ENCODE results near the gene MTARC1.

MTARC1 gene

DNA sequence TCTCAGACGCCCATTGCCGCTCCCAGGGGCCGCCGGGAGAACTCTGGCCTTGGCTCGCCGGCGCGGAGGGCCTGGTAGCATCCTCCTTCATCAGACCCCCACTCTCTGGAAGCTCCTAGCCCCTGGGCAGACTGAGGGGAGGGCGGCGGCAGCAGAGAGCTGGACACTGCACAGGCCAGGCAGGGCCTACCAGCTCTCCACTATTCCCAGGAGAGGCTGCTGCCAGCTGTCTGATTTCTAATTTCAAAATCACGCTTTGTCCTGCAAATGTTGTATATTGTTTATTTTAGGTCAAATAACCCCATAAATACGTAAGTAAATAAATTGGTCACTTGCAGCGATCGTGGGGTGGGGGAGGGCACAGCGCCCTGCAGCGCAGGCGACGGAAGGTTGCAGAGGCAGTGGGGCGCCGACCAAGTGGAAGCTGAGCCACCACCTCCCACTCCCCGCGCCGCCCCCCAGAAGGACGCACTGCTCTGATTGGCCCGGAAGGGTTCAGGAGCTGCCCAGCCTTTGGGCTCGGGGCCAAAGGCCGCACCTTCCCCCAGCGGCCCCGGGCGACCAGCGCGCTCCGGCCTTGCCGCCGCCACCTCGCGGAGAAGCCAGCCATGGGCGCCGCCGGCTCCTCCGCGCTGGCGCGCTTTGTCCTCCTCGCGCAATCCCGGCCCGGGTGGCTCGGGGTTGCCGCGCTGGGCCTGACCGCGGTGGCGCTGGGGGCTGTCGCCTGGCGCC, at the start of gene MTARC1:
TSS of gene MTARC1 (plus strand) at position 577 of the 732 bp plus-strand sequence. CDS start at position 609, 32 bp downstream.
- no peak for DNase-seq (ENCODE audit: low read depth)

DNA sequence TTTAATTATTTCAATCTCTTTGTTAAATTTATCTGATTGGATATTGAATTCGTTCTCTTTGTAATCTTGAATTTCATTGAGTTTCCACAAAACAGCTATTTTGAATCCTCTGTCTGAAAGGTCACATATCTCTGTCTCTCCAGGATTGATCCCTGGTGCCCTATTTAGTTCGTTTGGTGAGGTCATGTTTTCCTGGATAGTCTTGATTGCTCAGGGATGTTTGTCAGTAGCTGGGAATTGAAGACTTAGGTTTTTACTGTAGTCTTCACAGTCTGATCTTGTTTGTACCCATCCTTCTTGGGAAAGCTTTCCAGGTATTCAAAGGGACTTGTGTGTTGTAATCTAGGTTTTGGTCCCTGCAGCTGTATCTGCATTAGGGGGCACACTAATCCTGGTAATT, 45.4 kb upstream of the MTARC1 start:
- DNase-seq (ENCODE audit: low read depth): no peak

DNA sequence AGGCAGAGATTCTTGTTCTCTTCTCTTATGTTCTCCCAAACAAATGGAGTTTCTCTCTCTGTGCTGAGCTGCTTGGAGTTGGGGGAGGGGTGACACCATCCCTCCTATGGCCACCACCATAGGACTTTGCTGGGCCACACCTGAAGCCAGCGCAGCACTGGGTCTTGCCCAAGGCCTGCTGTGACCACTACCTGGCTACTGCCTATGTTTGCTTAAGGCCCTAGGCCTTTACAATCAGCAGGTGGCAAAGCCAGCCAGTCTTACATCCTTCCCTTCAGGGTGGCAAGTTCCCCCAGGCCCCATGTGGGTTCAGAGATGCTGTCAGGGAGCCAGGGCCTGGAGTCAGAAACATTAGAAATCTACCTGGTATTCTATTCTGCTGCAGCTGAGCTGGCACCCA, 44.9 kb upstream of the MTARC1 start:
- DNase-seq (ENCODE audit: low read depth): no peak

DNA sequence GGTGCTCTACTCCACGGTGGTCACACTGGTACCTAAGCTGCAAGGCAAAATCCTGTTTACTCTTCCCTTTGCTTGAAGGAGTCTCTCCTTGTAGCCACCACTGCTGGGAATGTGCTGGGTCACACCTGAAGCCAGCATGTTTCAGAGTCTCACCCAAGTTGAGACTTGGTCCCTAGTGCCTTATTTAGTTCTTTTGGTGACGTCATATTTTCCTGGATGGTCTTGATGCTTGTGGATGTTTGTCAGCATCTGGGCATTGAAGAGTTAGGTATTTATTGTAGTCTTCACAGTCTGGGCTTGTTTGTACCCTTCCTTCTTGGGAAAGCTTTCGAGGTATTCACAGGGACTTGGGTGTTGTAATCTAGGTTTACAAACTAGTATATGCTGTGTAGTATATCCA, 44.2 kb upstream of the MTARC1 start:
- no peak for DNase-seq (ENCODE audit: low read depth)

DNA sequence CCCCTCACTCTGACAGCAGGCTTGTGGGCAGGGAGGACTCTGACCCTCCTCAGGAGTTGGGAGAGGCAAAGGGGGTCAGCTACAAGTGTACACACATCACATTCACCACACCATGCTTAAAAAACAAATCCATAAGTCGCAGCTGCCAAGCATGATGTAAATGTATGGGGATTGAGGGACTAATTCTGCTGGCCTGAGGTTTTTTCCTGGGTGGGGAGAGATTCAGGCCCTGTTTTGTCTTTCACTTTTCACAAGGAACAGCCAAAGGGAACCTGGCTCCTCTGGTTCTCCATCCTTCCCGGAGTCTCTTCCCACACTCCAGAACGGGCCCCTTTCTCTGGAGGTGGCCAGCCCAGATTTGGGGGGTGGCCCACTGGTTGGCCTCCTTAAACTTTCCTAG, 39.9 kb upstream of the MTARC1 start:
- DNase-seq (ENCODE audit: low read depth): no peak

DNA sequence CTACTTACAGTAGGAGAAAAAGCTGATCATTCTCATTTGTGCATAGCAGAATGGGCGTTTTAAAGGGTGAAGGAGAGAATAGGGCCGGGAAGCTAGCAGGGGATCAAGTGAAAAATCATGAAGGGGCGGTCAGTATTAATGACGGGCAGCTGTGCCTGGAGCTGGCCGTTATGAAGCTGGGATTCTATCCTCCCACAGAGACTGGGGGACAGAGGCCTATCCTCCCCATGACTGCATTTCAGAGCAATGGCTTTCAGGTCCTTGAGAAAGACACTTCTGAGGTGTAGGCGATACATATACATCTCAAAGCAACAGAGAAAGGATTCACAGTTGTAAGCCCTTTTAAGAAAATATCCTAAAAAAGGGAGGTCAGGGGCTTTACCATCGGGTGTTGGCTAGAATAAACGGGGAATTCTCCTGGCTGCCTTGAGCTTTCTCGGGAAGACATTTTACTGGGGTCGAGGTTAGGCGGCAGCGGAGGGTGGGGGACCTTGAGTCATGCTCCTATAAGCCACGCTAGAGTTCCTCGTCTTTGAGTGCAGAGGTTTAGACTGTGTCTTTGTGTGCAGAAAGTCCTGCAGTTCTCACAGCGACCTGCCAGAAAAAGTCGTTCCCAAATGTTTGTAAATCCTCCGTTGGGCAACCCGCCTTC, 39.1 kb upstream of the MTARC1 start:
- no peak for DNase-seq (ENCODE audit: low read depth)

DNA sequence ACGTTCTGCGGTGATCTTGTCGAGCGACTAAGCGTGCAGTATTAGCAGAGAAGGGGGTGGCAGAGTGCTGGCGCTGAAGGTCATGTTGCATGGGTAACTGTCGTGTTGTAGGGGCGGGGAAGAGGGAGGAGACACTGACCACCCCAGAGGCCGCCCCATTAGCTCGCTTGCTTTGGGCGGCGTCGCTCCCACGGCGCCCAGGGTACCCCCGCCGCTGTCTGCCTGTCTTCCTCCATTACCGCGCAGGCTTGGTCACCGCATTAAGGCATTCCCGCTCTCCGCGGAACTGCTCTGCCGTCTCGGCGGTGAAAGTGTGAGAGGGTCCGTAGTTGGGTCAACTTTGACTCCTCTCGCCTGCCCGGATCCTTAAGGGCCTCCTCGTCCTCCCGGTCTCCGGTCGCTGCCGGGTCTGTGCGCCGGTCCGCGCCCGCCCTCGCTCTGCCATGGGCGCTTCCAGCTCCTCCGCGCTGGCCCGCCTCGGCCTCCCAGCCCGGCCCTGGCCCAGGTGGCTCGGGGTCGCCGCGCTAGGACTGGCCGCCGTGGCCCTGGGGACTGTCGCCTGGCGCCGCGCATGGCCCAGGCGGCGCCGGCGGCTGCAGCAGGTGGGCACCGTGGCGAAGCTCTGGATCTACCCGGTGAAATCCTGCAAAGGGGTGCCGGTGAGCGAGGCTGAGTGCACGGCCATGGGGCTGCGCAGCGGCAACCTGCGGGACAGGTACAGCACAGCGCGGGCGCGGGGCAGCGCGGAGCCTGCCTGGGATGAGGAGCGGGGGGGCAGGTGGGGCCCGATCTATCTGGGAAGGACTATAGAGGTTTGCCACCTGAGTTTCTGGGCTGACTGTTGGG, 38.4 kb upstream of the MTARC1 start, which contains the start of gene MTARC2:
TSS of gene MTARC2 (plus strand) at position 234 of the 846 bp plus-strand sequence. CDS start at position 444, 210 bp downstream.
- no peak for DNase-seq (ENCODE audit: low read depth)

DNA sequence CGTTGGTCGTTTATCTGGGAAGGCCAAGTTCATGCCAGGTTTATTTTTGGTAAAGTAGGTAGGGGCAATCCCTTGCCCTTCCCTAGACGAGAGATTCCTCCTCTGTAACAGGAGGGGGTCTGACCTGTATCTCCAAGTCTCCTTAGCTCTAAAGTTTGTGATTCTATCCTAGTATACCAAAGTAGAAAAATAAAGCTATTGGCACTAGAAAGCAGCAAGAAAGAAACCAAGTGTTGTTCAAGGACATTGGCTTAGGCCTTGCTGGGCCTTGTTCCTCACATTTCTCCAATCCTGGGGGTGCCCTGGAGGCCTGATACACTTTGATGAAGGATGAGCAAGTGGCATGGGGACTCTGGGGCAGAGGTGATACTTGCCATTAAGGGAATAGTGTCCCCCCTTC, 37.8 kb upstream of the MTARC1 start:
- DNase-seq (ENCODE audit: low read depth): no peak

DNA sequence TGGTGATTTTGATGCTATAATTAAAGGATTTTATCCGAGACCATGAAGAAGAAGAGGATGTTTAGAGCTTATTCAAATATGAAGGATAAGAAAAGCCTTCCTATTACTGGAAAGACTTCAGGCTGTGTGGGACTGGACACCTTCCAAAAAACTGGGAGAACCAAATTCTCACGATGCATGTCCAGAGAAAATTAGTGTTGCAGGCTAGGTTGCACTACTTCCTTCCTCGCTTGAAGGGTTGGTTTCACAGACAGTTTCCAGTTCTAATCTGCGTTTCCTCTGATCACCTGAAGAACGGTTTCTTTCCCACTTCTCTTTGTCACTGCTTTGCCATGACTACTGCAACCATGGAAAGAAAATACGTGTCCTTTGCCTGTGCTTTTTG, 36.6 kb upstream of the MTARC1 start:
- DNase-seq (ENCODE audit: low read depth): no peak

DNA sequence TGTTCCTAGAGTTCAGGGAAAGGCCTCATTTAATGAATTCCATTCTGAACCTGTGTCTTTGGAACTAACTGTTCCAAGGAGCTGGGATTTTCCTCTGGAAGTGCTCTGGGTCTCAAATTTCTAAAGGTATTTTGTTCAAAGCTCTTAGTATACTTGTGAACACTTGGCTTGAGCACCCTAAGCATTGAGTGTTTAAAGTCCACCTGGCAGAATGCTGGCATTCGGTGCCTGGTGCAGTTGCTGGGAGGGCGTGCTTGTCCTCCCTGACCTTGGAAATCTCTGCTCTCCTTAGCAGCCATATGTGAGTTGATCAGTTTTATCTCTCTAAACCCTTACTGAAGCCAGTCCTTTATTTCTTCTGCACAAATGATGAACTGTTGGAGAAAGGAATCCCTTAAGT, 35.6 kb upstream of the MTARC1 start:
- DNase-seq (ENCODE audit: low read depth): no peak

DNA sequence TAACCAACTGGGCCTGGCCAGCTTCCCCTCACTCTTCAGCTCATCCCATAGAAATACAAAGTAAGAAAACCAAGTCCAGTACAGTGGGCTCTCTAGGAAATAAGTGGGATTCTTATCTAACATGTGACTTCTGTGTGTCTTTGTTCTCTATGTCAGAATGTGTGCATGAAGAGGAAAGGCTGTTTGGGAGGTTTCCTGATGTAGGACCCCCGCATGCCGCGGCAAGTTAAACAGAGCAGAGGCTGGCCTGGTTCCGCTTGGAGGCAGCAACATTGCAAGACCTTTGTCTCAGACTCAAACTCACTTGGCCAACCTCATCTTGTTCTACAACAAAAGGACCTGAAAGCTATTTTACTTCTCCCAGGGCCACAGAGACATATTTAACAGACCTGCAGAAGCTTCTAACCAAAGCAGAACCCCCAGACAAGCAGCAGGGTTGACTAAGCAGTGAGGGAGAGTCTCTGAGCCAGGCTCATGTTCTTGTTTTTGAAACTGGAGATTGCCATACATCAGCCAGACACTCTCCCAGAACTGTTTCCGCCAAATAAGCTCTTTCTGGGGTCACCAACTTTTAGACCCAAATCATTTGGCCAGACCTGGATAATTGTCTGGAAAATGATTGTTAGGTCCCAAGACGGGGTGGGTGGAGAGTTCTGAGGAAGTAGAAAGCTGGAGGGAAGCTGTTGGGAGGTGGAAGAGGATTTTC, 32.3 kb upstream of the MTARC1 start:
- DNase-seq (ENCODE audit: low read depth): no peak

DNA sequence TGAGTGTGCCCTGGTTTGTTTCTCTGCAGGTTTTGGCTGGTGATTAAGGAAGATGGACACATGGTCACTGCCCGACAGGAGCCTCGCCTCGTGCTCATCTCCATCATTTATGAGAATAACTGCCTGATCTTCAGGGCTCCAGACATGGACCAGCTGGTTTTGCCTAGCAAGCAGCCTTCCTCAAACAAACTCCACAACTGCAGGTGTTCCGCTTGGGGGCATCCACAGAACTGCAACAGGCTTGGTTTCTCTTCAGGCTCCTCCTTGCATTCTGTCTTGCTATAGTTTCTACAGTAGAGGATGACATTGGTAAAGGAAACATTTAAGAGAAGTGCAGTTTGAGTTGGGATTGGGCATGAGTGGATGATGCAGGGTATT, 31.8 kb upstream of the MTARC1 start:
- DNase-seq (ENCODE audit: low read depth): no peak

DNA sequence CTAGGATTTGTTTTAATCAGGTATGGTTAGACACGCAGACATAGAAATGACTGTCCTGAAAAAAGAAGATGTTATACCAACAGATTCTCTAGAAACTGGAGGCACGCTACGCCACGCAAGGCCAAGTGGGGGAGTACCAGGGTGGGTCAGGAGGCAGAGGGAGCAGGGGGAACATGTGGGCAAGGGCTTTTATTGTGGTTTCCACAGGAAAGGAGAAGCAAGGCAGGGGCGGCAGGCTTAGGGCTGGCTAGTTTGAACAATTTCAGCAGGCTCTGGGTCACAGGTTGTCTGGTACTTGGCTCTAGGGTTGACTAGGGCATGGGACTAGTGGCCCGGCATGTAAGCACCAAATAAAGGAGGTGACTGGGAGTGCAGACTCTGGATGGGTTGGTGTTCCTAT, 31.4 kb upstream of the MTARC1 start:
- DNase-seq (ENCODE audit: low read depth): no peak

DNA sequence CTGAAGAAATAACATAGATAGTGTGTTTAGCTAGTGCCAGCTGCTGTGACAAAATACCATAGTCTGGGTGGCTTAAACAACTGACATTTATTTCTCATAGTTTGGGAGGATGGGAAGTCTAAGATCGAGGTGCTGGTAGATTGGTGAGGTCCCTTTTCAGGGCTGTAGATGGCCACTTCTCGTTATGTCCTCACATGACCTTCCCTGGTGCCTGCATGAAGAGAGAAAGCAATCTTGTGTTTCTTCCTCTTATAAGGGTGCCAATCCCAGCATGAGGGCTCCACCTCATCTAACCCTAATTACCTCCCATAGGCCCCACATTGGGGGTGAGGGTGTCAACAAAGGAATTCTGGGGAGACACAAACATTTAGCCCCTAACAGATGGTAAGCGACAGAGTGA, 29.3 kb upstream of the MTARC1 start:
- no peak for DNase-seq (ENCODE audit: low read depth)

DNA sequence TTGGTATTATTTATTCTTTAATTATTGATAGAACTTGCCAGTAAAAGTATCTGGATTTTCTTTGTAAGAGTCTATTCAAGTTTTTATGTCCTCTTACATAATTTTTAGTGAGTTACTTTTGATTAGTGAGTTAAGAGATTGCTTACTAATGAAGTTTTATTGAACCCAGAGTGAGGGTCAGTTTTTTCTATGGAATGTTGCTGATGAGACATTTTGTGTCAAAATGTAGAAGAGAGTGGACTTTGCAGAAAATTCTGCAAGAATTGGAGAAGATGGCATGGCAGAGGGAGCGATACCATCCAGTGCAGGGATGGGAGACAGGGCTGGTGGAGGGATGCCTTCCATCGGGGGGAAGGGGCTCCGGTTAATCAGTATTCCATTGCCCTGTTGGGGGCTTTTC, 27.6 kb upstream of the MTARC1 start:
- DNase-seq (ENCODE audit: low read depth): no peak

DNA sequence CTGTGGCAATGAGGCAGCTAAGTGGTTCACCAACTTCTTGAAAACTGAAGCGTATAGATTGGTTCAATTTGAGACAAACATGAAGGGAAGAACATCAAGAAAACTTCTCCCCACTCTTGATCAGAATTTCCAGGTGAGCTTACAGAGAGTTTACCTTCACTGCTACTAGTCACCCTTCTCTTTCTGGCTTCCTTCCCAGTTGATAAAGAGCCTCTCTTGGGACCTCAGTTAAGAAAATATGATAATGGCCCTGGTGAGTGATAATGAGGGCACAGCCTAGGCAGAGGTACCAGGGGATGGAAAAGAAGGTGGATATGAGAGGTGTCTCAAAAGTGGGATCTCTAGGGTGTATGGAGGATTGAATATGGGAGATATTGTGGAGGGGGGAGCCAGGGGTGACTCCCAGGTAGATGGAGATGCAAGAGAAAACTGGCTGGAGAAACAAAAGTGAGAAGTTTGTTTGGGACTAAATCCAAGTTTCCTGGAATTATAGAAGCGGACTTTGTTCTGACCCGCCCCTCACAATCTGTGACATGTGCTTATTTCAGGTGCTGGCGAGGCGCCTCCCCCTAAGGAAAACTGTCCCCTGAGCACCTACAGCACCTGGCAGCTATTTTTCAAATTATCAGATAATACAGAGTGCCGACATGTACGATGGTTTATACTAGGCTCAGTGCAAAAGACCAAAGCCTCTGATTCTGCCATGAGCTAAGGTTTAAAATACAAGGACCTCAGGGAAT, 24.9 kb upstream of the MTARC1 start:
- no peak for DNase-seq (ENCODE audit: low read depth)

DNA sequence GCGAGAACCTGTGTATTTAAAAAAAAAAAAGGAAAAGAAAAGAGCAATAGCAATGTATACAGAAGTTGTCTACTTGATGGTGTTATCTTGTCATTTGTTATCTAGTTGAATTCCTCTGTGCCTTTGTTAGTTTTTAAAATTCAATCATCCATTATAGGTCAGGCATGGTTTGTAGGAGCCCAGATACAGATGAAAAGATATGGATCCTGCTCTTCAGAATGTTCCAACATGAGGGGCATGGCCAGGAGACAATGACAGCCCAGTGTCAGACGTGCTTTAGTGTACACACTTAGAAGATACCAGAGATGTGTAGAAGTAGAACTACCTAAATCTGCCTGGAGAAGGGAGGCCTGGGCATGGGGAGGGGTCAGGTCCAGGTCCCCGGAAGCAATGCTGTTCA, 22.0 kb upstream of the MTARC1 start:
- DNase-seq (ENCODE audit: low read depth): no peak

DNA sequence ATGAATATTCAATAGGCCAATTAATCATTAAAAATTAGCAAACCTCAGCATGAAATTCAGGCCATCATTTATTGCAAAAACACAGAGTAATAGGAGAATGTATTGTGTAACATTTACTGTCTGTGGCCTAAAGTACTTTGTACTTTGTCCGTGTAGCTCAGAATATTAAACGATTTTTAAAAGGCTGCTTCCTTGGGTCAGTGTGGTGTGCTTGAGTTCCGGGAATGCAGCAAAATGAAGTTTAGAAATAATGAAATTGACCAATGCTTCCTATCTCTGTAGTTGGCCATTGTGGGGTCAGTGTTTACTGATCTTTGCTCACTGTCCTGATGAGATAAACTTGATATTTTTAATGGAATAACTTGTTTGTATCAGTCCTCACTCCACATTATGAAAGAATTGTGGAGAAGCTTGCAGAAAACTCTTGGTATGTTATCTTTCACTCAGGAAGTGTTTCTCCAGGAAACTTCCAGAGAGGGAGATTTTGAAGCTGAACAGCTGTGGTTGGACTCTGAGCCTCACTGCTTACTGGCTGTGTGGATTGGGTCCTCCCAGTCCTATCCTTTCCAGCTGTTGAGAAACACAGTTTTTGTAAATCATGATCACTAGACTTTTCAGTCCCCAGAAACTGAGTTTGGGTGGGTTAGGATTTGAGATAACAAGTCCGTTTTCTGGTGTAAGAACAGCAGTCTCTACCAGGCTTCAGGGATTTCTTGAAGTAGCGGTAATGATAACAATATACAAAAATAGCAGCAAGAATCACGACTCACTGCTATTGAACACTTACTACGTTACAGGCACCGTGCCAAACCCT, 19.2 kb upstream of the MTARC1 start:
- DNase-seq (ENCODE audit: low read depth): no peak

DNA sequence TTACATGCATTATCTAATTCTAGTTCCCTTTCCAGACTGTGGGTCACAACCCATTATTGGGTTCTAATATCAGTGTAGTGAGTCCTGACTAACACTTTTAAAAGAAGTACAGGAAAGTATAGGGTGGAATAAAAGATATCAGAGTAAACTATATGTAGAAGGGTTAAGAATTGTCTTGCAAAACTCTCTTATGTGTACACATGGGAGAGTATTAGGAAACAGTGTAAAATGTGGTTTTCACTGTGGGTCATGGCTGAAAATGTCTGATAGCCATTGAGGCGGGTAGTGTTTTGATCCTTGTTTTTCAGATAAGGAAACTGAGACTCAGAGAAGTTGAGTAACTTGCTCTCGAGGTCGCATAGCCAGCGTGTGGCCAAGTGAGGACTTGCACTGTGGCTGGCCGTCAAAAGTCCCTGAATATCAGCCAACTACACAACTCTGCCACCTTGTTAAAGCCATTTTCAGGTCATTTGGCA, 18.5 kb upstream of the MTARC1 start:
- no peak for DNase-seq (ENCODE audit: low read depth)

DNA sequence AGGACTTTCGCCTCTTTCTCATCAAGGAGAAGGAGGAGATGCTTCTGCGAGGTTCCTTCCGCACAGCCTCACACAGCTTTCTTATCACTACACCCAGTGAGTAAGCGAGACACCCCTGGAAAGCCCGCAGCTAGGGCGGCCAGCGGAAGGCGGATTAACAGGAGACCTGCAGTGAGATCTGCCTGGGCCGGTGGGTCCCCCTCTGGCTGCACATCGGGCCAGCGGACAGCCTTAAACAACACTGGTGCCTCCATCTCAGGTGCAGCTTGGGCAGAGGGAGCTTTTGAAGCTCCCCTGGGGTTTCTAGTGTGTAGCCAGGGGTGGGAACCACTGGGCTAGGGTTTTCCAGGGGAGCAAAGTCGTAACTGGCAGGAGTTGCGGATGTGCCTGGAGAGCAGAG, 17.5 kb upstream of the MTARC1 start:
- no peak for DNase-seq (ENCODE audit: low read depth)
